Activated T-helper 1 cell treated with anti-CD3 and anti-CD28 coated beads, Interleukin-12 subunit alpha, Interleukin-12 subunit beta, Interleukin-2, Interleukin-4 antibody, amounts not matched to agents 30 ng/mL and 10 ng/mL and 1 ng/mL, durations not matched to agents 14 hours and 24 hours and 36 hours (primary cell): ENCODE measurements around the gene ADAMTS6. TPM values are rescaled to one million over a fixed set of nuclear protein-coding genes. Genes with fewer than 3 reads are reported as not detected.

Experiments
- DNase-seq: peaks from one replicate; pipeline ENCODE4 v3.0.0; 2021; ENCODE audit warnings: low spot score
- H3K27ac Mint-ChIP-seq: one replicate; pipeline ENCODE4 v1.8.0; 2021; ENCODE audit warnings: mild to moderate bottlenecking, mixed read lengths
- H3K27me3 Mint-ChIP-seq: one replicate; pipeline ENCODE4 v1.8.0; 2022; ENCODE audit warnings: mild to moderate bottlenecking, moderate library complexity, mixed read lengths; ENCODE audit not compliant: insufficient read depth
- H3K36me3 Mint-ChIP-seq: one replicate; pipeline ENCODE4 v1.8.0; 2021; ENCODE audit warnings: low read depth, mixed read lengths
- H3K4me1 Mint-ChIP-seq: one replicate; pipeline ENCODE4 v1.8.0; 2021; ENCODE audit warnings: low read depth, mixed read lengths
- H3K4me3 Mint-ChIP-seq: one replicate; pipeline ENCODE4 v1.8.0; 2021; ENCODE audit warnings: mild to moderate bottlenecking, moderate library complexity, mixed read lengths
- H3K9me3 Mint-ChIP-seq: one replicate; pipeline ENCODE4 v1.8.0; 2021; ENCODE audit warnings: mixed read lengths
- intact Hi-C: fragments of 100-400 bp; cut with micrococcal nuclease; formaldehyde crosslinking; loops from one replicate; pipeline ENCODE4 v1.15.1; 2024
- total RNA-seq: library from RNA; stranded (reverse); gene quantifications from 2 replicates; pipeline ENCODE4 v1.2.3, GENCODE V29; 2022

Gene ADAMTS6
- total RNA-seq, 1 donor from 2014 or later: 0.86 TPM

- DNase-seq: no peak
- no peak overlapping the region for H3K4me3 Mint-ChIP-seq
Observed at GRCh38 chr5:65157906-65158603, 323.7 kb downstream of the ADAMTS6 start.

GRCh38 chr5:65156933-65157332, 324.8 kb downstream of the ADAMTS6 start:
- no peak for DNase-seq
- intact Hi-C loops: no loop called here
- Mint-ChIP-seq H3K27me3 (peaks cover 5% of the 10 kb centered on the region), H3K4me3 (no peak overlapping the region), H3K9me3 (no peaks in the 10 kb centered on the region), H3K27ac (no peak overlapping the region), H3K36me3 (no peaks in the 10 kb centered on the region), H3K4me1 (no peaks in the 10 kb centered on the region)

More at GRCh38 chr5:65157906-65158603, 323.7 kb downstream of the ADAMTS6 start:
- H3K4me1 Mint-ChIP-seq: no peaks in the 10 kb centered on the region
- H3K9me3 Mint-ChIP-seq: no peaks in the 10 kb centered on the region
- H3K36me3 Mint-ChIP-seq: no peaks in the 10 kb centered on the region
- intact Hi-C loops: no loop called here
- H3K27me3 Mint-ChIP-seq: peaks cover 5% of the 10 kb centered on the region
- H3K27ac Mint-ChIP-seq: no peak overlapping the region

GRCh38 chr5:65152131-65152530, 329.6 kb downstream of the ADAMTS6 start:
- H3K36me3 Mint-ChIP-seq: no peaks in the 10 kb centered on the region
- H3K27ac Mint-ChIP-seq: no peak overlapping the region
- no peak for DNase-seq
- intact Hi-C loops: no loop called here
- no peaks in the 10 kb centered on the region for H3K27me3 Mint-ChIP-seq
- no peaks in the 10 kb centered on the region for H3K9me3 Mint-ChIP-seq
- H3K4me1 Mint-ChIP-seq: no peaks in the 10 kb centered on the region
- no peak overlapping the region for H3K4me3 Mint-ChIP-seq

GRCh38 chr5:65151614-65152013, 330.1 kb downstream of the ADAMTS6 start:
- H3K27ac Mint-ChIP-seq: no peak overlapping the region

GRCh38 chr5:65150599-65151304, 331.0 kb downstream of the ADAMTS6 start:
- DNase-seq: no peak
- Mint-ChIP-seq H3K27me3 (no peaks in the 10 kb centered on the region), H3K27ac (no peak overlapping the region), H3K36me3 (no peaks in the 10 kb centered on the region), H3K9me3 (no peaks in the 10 kb centered on the region), H3K4me3 (no peak overlapping the region), H3K4me1 (no peaks in the 10 kb centered on the region)
- intact Hi-C loops: no loop called here

More at GRCh38 chr5:65151614-65152013, 330.1 kb downstream of the ADAMTS6 start:
- Mint-ChIP-seq H3K9me3 (no peaks in the 10 kb centered on the region), H3K4me3 (no peak overlapping the region), H3K27me3 (no peaks in the 10 kb centered on the region), H3K36me3 (no peaks in the 10 kb centered on the region), H3K4me1 (no peaks in the 10 kb centered on the region)
- no peak for DNase-seq
- intact Hi-C loops: no loop called here

GRCh38 chr5:65149827-65150226, 331.9 kb downstream of the ADAMTS6 start:
- no peak for DNase-seq
- intact Hi-C loops: no loop called here
- Mint-ChIP-seq H3K27me3 (no peaks in the 10 kb centered on the region), H3K27ac (no peak overlapping the region), H3K4me3 (no peak overlapping the region), H3K36me3 (no peaks in the 10 kb centered on the region), H3K9me3 (no peaks in the 10 kb centered on the region), H3K4me1 (no peaks in the 10 kb centered on the region)

GRCh38 chr5:65144136-65144871, 337.4 kb downstream of the ADAMTS6 start:
- no peaks in the 10 kb centered on the region for H3K9me3 Mint-ChIP-seq
- DNase-seq: no peak
- intact Hi-C loops: no loop called here
- no peaks in the 10 kb centered on the region for H3K4me1 Mint-ChIP-seq
- no peaks in the 10 kb centered on the region for H3K36me3 Mint-ChIP-seq
- no peak overlapping the region for H3K27ac Mint-ChIP-seq
- H3K27me3 Mint-ChIP-seq: no peaks in the 10 kb centered on the region
- H3K4me3 Mint-ChIP-seq: no peak overlapping the region

- intact Hi-C loops: no loop called here
- no peak overlapping the region for H3K4me3 Mint-ChIP-seq
Observed at GRCh38 chr5:65142511-65143011, 339.2 kb downstream of the ADAMTS6 start.

GRCh38 chr5:65142016-65142415, 339.7 kb downstream of the ADAMTS6 start:
- Mint-ChIP-seq H3K4me1 (no peaks in the 10 kb centered on the region), H3K36me3 (no peaks in the 10 kb centered on the region), H3K27ac (no peak overlapping the region), H3K27me3 (no peaks in the 10 kb centered on the region), H3K9me3 (no peaks in the 10 kb centered on the region), H3K4me3 (no peak overlapping the region)
- intact Hi-C loops: no loop called here
- DNase-seq: no peak

More at GRCh38 chr5:65142511-65143011, 339.2 kb downstream of the ADAMTS6 start:
- H3K9me3 Mint-ChIP-seq: no peaks in the 10 kb centered on the region
- no peaks in the 10 kb centered on the region for H3K36me3 Mint-ChIP-seq
- H3K27me3 Mint-ChIP-seq: no peaks in the 10 kb centered on the region
- H3K27ac Mint-ChIP-seq: no peak overlapping the region
- no peaks in the 10 kb centered on the region for H3K4me1 Mint-ChIP-seq
- DNase-seq: no peak

GRCh38 chr5:65141493-65141892, 340.2 kb downstream of the ADAMTS6 start:
- intact Hi-C loops: no loop called here
- no peak overlapping the region for H3K4me3 Mint-ChIP-seq
- H3K27me3 Mint-ChIP-seq: no peaks in the 10 kb centered on the region
- H3K4me1 Mint-ChIP-seq: no peaks in the 10 kb centered on the region
- no peaks in the 10 kb centered on the region for H3K36me3 Mint-ChIP-seq
- H3K27ac Mint-ChIP-seq: no peak overlapping the region
- no peak for DNase-seq
- no peaks in the 10 kb centered on the region for H3K9me3 Mint-ChIP-seq

GRCh38 chr5:65137631-65138030, 344.1 kb downstream of the ADAMTS6 start:
- Mint-ChIP-seq H3K4me1 (no peaks in the 10 kb centered on the region), H3K4me3 (no peak overlapping the region), H3K9me3 (no peaks in the 10 kb centered on the region), H3K27ac (no peak overlapping the region), H3K36me3 (no peaks in the 10 kb centered on the region), H3K27me3 (no peaks in the 10 kb centered on the region)
- no peak for DNase-seq
- intact Hi-C loops: no loop called here

- DNase-seq: no peak
- intact Hi-C loops: no loop called here
- Mint-ChIP-seq H3K27me3 (peaks cover 2% of the 10 kb centered on the region), H3K4me3 (no peak overlapping the region), H3K27ac (no peak overlapping the region), H3K9me3 (no peaks in the 10 kb centered on the region), H3K36me3 (no peaks in the 10 kb centered on the region), H3K4me1 (no peaks in the 10 kb centered on the region)
Observed at GRCh38 chr5:65133477-65134110, 348.1 kb downstream of the ADAMTS6 start.
